Adipocyte (in vitro differentiated cells): Measurements from ENCODE around the gene CACNA2D1.

ENCODE experiments used
- DNase-seq: peaks from one replicate; pipeline ENCODE4 v3.0.0-alpha.2; 2015; ENCODE audit warnings: low read depth
- H3K27me3 ChIP-seq: replicated peaks from 2 replicates; pipeline ENCODE4 v1.7.0; 2013; ENCODE audit warnings: mild to moderate bottlenecking, low read length, moderate library complexity; ENCODE audit not compliant: control insufficient read depth, insufficient read depth
- H3K36me3 ChIP-seq: 2 replicates; pipeline ENCODE4 v1.7.0; 2013; ENCODE audit warnings: low read length, mild to moderate bottlenecking, moderate library complexity; ENCODE audit not compliant: control insufficient read depth, insufficient read depth, severe bottlenecking
- H3K4me1 ChIP-seq: 2 replicates; pipeline ENCODE4 v1.7.0; 2013; ENCODE audit warnings: mild to moderate bottlenecking, low read length, moderate library complexity; ENCODE audit not compliant: control insufficient read depth, insufficient read depth
- H3K4me3 ChIP-seq: 2 replicates; pipeline ENCODE4 v1.7.0; 2013; ENCODE audit warnings: mild to moderate bottlenecking, low read length, moderate library complexity
- H3K9ac ChIP-seq: 2 replicates; pipeline ENCODE4 v1.7.0; 2013; ENCODE audit warnings: mild to moderate bottlenecking, low read length, moderate library complexity
- H3K9me3 ChIP-seq: 2 replicates; pipeline ENCODE4 v1.7.0; 2013; ENCODE audit warnings: mild to moderate bottlenecking, low read length, moderate library complexity; ENCODE audit not compliant: control insufficient read depth

Gene CACNA2D1

GRCh38 chr7:82443547-82444219 lies at the start of gene CACNA2D1:
TSS of gene CACNA2D1 (minus strand) at chr7:82443777.
- Histone ChIP-seq H3K9ac (peak within 1 kb of the TSS; percentile 94), H3K36me3 (no peaks in the 10 kb centered on the region), H3K27me3 (no peaks in the 10 kb centered on the region), H3K4me3 (peak within 1 kb of the TSS; percentile 96), H3K9me3 (no peaks in the 10 kb centered on the region), H3K4me1 (peaks cover 25% of the 10 kb centered on the region)
- DNase-seq, result peak; percentile 92

GRCh38 chr7:82481499-82482097 lies 38.0 kb upstream of the CACNA2D1 start:
- no peak overlapping the region for H3K4me3 ChIP-seq

GRCh38 chr7:82477733-82478515 lies 34.3 kb upstream of the CACNA2D1 start:
- Histone ChIP-seq H3K27me3 (no peaks in the 10 kb centered on the region), H3K9me3 (no peaks in the 10 kb centered on the region), H3K36me3 (no peaks in the 10 kb centered on the region), H3K4me3 (no peak overlapping the region), H3K9ac (no peak overlapping the region), H3K4me1 (peaks cover 13% of the 10 kb centered on the region)
- DNase-seq, result no peak

More at GRCh38 chr7:82481499-82482097, 38.0 kb upstream of the CACNA2D1 start:
- Histone ChIP-seq H3K9me3 (no peaks in the 10 kb centered on the region), H3K9ac (no peak overlapping the region), H3K36me3 (no peaks in the 10 kb centered on the region), H3K4me1 (peaks cover 8% of the 10 kb centered on the region), H3K27me3 (no peaks in the 10 kb centered on the region)
- peak; percentile 74 for DNase-seq

GRCh38 chr7:82472966-82473365 lies 29.4 kb upstream of the CACNA2D1 start:
- Histone ChIP-seq H3K9me3 (no peaks in the 10 kb centered on the region), H3K9ac (no peak overlapping the region), H3K4me3 (no peak overlapping the region), H3K4me1 (peaks cover 13% of the 10 kb centered on the region), H3K27me3 (no peaks in the 10 kb centered on the region), H3K36me3 (no peaks in the 10 kb centered on the region)
- no peak for DNase-seq

- Histone ChIP-seq H3K27me3 (no peaks in the 10 kb centered on the region), H3K9me3 (no peaks in the 10 kb centered on the region), H3K4me1 (peaks cover 4% of the 10 kb centered on the region), H3K9ac (no peak overlapping the region), H3K36me3 (no peaks in the 10 kb centered on the region), H3K4me3 (no peak overlapping the region)
- no peak for DNase-seq
Measured at GRCh38 chr7:82471351-82472020, 27.9 kb upstream of the CACNA2D1 start.

- Histone ChIP-seq H3K9me3 (peaks cover 6% of the 10 kb centered on the region), H3K4me1 (no peaks in the 10 kb centered on the region), H3K36me3 (no peaks in the 10 kb centered on the region), H3K9ac (no peak overlapping the region), H3K27me3 (no peaks in the 10 kb centered on the region), H3K4me3 (no peak overlapping the region)
- DNase-seq, result no peak
Measured at GRCh38 chr7:82469207-82469606, 25.6 kb upstream of the CACNA2D1 start.

GRCh38 chr7:82468435-82468834 lies 24.9 kb upstream of the CACNA2D1 start:
- Histone ChIP-seq H3K36me3 (no peaks in the 10 kb centered on the region), H3K27me3 (no peaks in the 10 kb centered on the region), H3K4me1 (no peaks in the 10 kb centered on the region), H3K9ac (no peak overlapping the region), H3K4me3 (no peak overlapping the region), H3K9me3 (peaks cover 9% of the 10 kb centered on the region)
- DNase-seq, result no peak

- H3K9ac ChIP-seq, result no peak overlapping the region
- H3K4me3 ChIP-seq, result no peak overlapping the region
- H3K9me3 ChIP-seq, result peaks cover 9% of the 10 kb centered on the region
- no peak for DNase-seq
- H3K4me1 ChIP-seq, result no peaks in the 10 kb centered on the region
- H3K36me3 ChIP-seq, result no peaks in the 10 kb centered on the region
- H3K27me3 ChIP-seq, result no peaks in the 10 kb centered on the region
Measured at GRCh38 chr7:82467020-82467419, 23.4 kb upstream of the CACNA2D1 start.

GRCh38 chr7:82464372-82464771 lies 20.8 kb upstream of the CACNA2D1 start:
- Histone ChIP-seq H3K9ac (no peak overlapping the region), H3K9me3 (peaks cover 9% of the 10 kb centered on the region), H3K4me1 (no peaks in the 10 kb centered on the region), H3K36me3 (no peaks in the 10 kb centered on the region), H3K4me3 (no peak overlapping the region), H3K27me3 (no peaks in the 10 kb centered on the region)
- DNase-seq, result no peak

GRCh38 chr7:82455295-82455694 lies 11.7 kb upstream of the CACNA2D1 start:
- no peak overlapping the region for H3K4me3 ChIP-seq

GRCh38 chr7:82450759-82451158 lies 7.2 kb upstream of the CACNA2D1 start:
- H3K27me3 ChIP-seq, result no peaks in the 10 kb centered on the region
- H3K36me3 ChIP-seq, result no peaks in the 10 kb centered on the region
- no peak for DNase-seq
- no peaks in the 10 kb centered on the region for H3K9me3 ChIP-seq
- H3K9ac ChIP-seq, result no peak overlapping the region
- no peak overlapping the region for H3K4me3 ChIP-seq
- no peaks in the 10 kb centered on the region for H3K4me1 ChIP-seq

More at GRCh38 chr7:82455295-82455694, 11.7 kb upstream of the CACNA2D1 start:
- H3K9ac ChIP-seq, result no peak overlapping the region
- no peaks in the 10 kb centered on the region for H3K9me3 ChIP-seq
- H3K27me3 ChIP-seq, result no peaks in the 10 kb centered on the region
- no peaks in the 10 kb centered on the region for H3K36me3 ChIP-seq
- no peak for DNase-seq
- no peaks in the 10 kb centered on the region for H3K4me1 ChIP-seq
